Stimulated activated CD4-positive, alpha-beta T cell treated with anti-CD3 and anti-CD28 coated beads, TNF-alpha, amount 100 ng/mL, for 48 hours (primary cell): ENCODE measurements around the gene CNOT3.
"Not testable (repeated sequence)": the region's sequence is repeated elsewhere in the genome, so short reads cannot be mapped to it uniquely, and the experiment has no call there.

Experiments
- DNase-seq, 3 donors: peaks; one replicate each; pipeline ENCODE4 v3.0.0-alpha.2; 2020; ENCODE audit warnings: low read depth in 3 of 3

The CNOT3 gene

GRCh38 chr19:54169149-54169740 lies 31.7 kb downstream of the CNOT3 start:
- DNase-seq: no peak

- not testable (repeated sequence) for DNase-seq
These were observed 34.3 kb downstream of the CNOT3 start for GRCh38 chr19:54171736-54172431.

GRCh38 chr19:54172471-54173358 lies 35.2 kb downstream of the CNOT3 start, which contains the start of gene TMC4:
Gene TMC4 (minus strand): TSS chr19:54173160. CDS start chr19:54173117, 43 bp downstream.
- no peak for DNase-seq

GRCh38 chr19:54173359-54173699 lies 35.8 kb downstream of the CNOT3 start:
- no peak for DNase-seq

GRCh38 chr19:54173951-54174834 lies 36.6 kb downstream of the CNOT3 start:
- no peak for DNase-seq

GRCh38 chr19:54178581-54179261 lies 41.2 kb downstream of the CNOT3 start:
- DNase-seq: no peak

- no peak for DNase-seq
These were observed 41.8 kb downstream of the CNOT3 start for GRCh38 chr19:54179262-54179852.

GRCh38 chr19:54179921-54180461 lies 42.4 kb downstream of the CNOT3 start:
- no peak for DNase-seq

- no peak for DNase-seq
These were observed 43.1 kb downstream of the CNOT3 start for GRCh38 chr19:54180691-54181091.

GRCh38 chr19:54181894-54182293 lies 44.3 kb downstream of the CNOT3 start:
- DNase-seq: not testable (repeated sequence)

GRCh38 chr19:54183431-54183830 lies 45.9 kb downstream of the CNOT3 start:
- no peak for DNase-seq

- DNase-seq: no peak
These were observed 48.8 kb downstream of the CNOT3 start for GRCh38 chr19:54186351-54186750.

- DNase-seq: no peak
These were observed 49.4 kb downstream of the CNOT3 start for GRCh38 chr19:54186934-54187381.

- peak in 1 of 3 donors; percentile 52 for DNase-seq
These were observed 50.8 kb downstream of the CNOT3 start for GRCh38 chr19:54188215-54188871.

GRCh38 chr19:54189145-54189734 lies 51.7 kb downstream of the CNOT3 start, which contains the start of gene MBOAT7:
Gene MBOAT7 (minus strand): TSS chr19:54189580. CDS start chr19:54188508, 1,072 bp downstream.
- DNase-seq: no peak

- peak; percentile 100 for DNase-seq
These were observed 52.4 kb downstream of the CNOT3 start for GRCh38 chr19:54189735-54190502.

GRCh38 chr19:54190503-54191010 lies 53.0 kb downstream of the CNOT3 start:
- DNase-seq: peak; percentile 99 to 100 (median 100)
